SHP77 (cell line): ENCODE measurements around the gene AKNAD1.
"Not testable (repeated sequence)": the region's sequence is repeated elsewhere in the genome, so short reads cannot be mapped to it uniquely, and the experiment has no call there.

Experiments
- DNase-seq, 2 experiments: peaks; one replicate each; lab custom pipeline; 2025; lab: John Stamatoyannopoulos, UW

Gene AKNAD1

DNA sequence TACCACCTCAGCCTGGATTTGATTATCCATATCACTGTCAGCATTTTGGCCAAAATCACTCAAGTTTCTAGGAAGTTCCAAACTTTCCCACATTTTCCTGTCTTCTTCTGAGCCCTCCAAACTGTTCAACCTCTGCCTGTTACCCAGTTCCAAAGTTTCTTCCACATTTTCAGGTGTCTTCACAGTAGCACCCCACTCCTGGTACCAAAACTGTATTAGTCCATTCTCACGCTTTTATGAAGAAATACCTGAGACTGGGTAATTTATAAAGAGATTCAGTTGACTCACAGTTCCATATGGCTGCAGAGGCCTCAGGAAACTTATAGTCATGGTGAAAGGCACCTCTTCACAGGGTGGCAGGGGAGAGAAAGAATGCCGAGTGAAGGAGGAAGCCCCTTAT, 71.0 kb downstream of the AKNAD1 start:
- DNase-seq, result no peak

DNA sequence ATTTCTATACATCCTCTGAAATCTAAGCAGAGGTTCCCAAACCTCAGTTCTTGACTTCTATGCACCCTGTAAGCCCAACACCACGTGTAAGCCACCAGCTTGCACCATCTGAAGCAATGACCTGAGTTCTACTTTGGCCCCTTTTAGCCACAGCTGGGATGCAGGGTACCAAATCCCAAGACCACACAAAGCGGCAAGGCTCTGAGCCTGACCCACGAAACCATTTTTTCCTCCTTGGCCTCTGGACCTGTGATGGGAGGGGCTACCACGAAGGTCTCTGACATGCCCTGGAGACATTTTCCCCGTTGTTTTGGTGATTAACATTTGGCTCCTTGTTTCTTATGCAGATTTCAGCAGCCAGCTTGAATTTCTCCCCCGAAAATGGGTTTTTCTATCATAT, 71.6 kb downstream of the AKNAD1 start:
- DNase-seq, result no peak

DNA sequence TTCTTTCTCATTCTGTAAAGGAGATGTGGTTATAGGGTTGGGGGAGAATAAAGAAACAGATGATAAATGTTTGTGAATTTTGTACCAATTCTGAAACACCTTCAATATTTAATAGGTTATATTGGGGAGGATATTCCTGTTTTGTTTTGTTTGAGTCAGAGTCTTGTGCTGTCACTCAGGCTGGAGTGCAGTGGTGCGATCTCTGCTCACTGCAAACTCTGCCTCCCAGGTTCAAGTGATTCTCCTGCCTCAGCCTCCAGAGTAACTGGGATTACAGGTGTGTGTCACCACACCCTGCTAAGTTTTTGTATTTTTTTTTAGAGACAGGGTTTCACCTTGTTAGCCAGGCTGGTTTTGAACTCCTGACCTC, 75.3 kb downstream of the AKNAD1 start:
- not testable (repeated sequence) for DNase-seq

DNA sequence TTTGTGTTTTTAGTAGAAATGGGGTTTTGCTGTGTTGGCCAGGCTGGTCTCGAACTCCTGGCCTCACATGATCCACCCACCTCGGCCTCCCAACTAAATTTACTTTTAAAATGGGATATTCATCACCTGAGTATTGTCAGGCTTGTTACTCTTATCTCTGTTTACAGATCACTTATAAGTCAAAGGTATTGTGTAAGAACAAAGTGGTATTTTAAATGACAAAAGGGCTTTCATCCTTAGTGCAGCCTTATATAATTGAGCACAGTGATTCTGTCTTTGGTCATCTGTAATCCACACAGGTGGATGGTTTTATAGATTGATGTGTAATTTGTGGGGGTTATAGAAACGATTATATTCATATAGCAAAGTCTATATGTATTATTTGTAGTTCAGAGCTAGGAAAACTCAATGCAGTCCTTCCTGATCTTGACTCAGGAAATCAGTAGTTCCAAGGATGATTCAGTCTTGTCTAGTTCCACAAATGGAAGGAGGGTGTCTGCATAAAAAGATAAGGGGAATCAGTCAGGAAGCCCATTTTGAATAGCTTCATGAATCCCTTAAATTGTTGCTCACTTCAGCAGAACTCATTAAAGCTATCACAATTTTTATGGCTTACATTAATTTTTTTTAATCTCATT, 75.8 kb downstream of the AKNAD1 start:
- no peak for DNase-seq

DNA sequence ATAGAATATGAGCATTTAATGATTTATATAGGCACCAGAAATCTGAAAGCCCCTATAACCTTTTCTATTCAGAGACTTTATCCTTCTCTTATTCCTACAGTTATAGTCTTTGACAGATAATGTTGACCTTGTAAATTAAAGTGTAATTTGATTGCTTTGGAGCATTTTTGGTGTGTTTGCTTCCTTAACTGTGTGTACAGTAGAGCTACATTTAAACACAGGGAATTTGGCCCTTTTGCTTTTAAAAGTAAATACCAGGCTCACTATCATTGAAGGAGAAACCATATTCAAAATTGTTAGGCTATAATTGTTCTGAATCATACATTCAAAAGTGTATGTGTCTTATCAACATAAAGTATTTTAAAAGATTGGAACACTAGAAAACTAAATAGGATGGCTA, 77.4 kb downstream of the AKNAD1 start:
- no peak for DNase-seq

DNA sequence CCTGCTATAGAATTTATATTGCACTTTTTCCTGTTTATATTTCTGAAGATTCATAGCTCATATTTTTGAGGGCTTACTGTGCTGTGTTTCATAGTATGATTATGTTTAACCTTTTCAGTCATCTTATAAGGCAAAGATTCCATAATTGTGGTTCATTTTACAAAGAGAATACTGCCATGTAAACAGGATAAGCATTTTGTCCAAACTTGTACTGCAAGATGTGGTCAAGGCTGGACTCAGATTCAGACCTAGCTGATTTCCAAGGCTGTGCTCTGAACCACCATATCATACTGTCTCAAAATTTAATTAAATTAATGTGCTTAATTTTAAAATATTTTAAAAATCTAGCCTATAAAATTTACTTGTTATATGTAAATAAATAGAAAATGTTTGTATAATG, 79.1 kb downstream of the AKNAD1 start:
- no peak for DNase-seq

DNA sequence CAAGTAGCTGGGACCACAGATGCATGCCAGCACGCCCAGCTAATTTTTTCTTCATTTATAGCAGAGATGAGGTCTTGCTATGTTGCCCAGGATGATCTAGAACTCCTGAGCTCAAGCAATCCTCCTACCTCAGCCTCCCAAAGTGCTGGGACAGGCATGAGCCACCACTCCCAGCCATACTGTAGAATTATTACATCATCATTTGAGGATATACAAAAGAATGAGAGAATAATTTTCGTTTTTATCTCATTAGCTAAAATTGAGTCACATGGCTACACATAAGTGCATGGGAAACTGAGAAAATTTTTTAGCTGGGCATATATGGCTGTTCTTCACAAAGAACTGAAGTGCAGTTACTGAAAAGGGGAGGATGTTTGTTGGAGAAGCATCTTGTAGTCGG, 89.2 kb downstream of the AKNAD1 start:
- no peak for DNase-seq

DNA sequence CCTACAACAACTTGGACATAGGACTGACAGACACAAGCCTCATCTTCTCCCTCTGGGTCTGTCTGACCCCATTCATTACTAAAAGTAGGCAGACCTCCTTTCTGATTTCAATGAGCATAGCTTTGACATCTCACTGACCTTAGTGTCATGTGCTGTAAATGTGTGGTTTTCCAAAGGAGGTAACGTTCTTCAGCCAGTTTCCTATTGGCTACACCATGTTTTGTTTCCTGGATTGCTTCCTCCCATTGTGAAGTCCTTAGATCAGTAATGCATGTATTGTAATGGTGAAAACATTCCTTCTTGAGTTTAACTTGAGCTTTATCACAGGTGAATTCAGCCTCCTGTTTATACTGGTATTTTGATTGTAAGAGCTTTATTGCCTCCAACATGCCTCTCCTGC, 89.8 kb downstream of the AKNAD1 start:
- DNase-seq, result no peak
